ENCODE measurements around the gene IRX3. TPM values are rescaled to one million over a fixed set of nuclear protein-coding genes. Genes with fewer than 3 reads are reported as not detected.
A peak's percentile ranks its signal among the peaks of the same experiment; 100 is the strongest.

The IRX3 gene
- 1 to 10 TPM in 1 of 6 experiments, under 1 TPM in 5; 0.25 to 1.3 (median 0.61) TPM for total RNA-seq
- long read RNA-seq, result 0 reads

DNA sequence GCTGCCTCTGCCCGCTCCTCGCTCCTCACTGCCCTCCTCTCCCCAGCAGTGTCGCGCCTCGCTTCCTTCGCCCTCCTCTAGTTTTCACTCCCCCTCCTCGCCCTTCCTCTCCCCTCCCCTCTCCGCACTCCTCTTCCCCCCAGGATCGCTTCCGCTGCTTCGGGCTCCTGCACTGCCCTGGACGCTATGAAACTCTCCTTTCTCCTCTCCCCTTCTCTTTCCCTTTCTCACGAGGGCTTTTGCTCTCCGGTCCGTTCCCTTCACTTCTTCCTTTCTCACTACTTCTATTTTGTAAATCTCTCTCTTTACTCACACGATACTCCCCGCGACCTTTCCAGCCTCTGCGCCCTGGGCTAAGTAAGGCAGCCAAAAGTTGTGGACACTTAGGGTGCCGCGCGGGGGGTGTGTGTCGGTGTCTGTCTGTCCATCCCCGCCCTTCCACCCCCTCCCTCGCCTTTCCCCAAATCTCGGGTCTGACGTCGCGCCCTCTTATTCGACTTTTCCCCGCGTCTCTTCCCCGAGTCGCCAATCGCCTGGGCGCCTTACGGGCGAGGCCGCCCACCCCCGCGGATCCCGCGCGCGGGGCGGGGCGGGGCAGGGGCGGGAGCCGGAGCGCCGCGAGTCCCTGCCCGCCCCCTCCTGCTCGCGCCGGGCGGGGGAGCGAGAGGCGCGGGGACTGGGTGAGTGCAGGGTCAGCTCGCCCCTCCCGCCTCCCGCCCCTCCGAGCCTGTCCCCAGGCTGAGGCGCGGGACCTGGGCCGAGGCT is at the start of gene IRX3:
IRX3 (minus strand) TSS at position 422 of the 765 bp plus-strand sequence. CDS start 737 bp downstream, outside the sequence.
- WGBS (ENCODE audit: insufficient coverage, low coverage, low lambda C conversion rate, missing lambda C conversion rate), result under 1% methylated on average over 38 of the region's 67 CpGs
- peak; percentile 70 to 76 (median 75) for DNase-seq
- Histone ChIP-seq H3K4me1 (peaks cover 0 to 51% (median 7%) of the 10 kb centered on the region in 4 donors), H3K4me3 (peak within 1 kb of the TSS; percentile 37 to 53 (median 45)), H3K27me3 (peaks cover 5 to 36% of the 10 kb centered on the region in 2 donors), H3K27ac (peak within 1 kb of the TSS in 2 of 3 donors; percentile 13 to 37), H3K36me3 (no peaks in the 10 kb centered on the region), H3K9me3 (no peaks in the 10 kb centered on the region)
- peak; percentile 63 to 70 (median 68) for ATAC-seq
- no peak for TF ChIP-seq POLR2A (IDR thresholded peaks at IDR 0.05)
- TF ChIP-seq, protein P1, sequence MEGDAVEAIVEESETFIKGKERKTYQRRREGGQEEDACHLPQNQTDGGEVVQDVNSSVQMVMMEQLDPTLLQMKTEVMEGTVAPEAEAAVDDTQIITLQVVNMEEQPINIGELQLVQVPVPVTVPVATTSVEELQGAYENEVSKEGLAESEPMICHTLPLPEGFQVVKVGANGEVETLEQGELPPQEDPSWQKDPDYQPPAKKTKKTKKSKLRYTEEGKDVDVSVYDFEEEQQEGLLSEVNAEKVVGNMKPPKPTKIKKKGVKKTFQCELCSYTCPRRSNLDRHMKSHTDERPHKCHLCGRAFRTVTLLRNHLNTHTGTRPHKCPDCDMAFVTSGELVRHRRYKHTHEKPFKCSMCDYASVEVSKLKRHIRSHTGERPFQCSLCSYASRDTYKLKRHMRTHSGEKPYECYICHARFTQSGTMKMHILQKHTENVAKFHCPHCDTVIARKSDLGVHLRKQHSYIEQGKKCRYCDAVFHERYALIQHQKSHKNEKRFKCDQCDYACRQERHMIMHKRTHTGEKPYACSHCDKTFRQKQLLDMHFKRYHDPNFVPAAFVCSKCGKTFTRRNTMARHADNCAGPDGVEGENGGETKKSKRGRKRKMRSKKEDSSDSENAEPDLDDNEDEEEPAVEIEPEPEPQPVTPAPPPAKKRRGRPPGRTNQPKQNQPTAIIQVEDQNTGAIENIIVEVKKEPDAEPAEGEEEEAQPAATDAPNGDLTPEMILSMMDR (IDR thresholded peaks at IDR 0.05), result no peak
- intact Hi-C loops (cut with DNase I), result loop anchor here (10.0 kb wide), 2 partner anchors 648 to 658 kb away; partner anchors contain the start of gene IRX5 (in 1 of the 2)

DNA sequence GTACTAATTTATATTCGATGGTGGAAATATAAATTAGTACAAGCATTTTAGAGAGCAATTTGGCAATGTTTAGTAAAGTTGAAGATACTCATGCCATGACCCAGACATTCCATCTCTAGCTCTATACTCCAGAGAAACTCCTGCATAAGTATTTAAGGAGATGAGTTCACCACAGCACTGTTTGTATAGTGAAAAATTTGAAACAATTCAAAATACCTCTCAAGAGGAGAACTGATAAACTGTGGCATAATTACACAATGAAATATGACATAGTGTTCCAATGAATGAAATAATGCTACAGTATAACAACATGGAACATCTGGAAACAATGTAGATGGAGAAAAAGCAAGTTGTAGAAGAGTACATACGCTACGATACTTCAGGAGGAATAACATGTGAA is 48.6 kb upstream of the IRX3 start:
- ATAC-seq, result no peak
- no peak overlapping the region for H3K4me3 ChIP-seq
- H3K9me3 ChIP-seq, result no peaks in the 10 kb centered on the region
- no peaks in the 10 kb centered on the region for H3K27me3 ChIP-seq
- no peaks in the 10 kb centered on the region for H3K4me1 ChIP-seq
- no peak for DNase-seq
- no peak overlapping the region for H3K27ac ChIP-seq
- 80% methylated on average over 3 of the region's 3 CpGs for WGBS (ENCODE audit: insufficient coverage, low coverage, low lambda C conversion rate, missing lambda C conversion rate)
- H3K36me3 ChIP-seq, result no peaks in the 10 kb centered on the region
- TF ChIP-seq POLR2A (IDR thresholded peaks at IDR 0.05), result no peak
- TF ChIP-seq, protein P1 (IDR thresholded peaks at IDR 0.05), result no peak
- intact Hi-C loops (cut with DNase I), result no loop called here

DNA sequence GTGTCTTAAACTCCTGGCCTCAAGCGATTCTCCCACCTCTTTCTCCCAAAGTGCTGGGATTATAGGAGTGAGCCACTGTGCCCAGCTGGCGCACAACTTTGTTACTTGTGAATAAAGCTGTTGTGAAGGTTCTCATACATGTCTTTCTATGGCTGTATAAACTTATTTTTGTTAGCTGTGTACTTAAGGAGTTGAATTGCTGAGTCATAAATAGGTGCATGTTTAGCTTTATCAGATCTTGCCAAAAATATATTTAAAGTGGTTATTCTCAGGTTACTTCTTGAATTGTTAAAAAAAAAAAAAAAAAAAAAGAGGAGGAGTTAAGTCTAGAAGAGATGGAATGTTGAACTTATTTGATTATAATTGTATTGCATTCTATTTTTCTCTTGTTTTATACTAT is 47.6 kb upstream of the IRX3 start:
- H3K27me3 ChIP-seq, result no peaks in the 10 kb centered on the region
- no peaks in the 10 kb centered on the region for H3K4me1 ChIP-seq
- H3K4me3 ChIP-seq, result no peak overlapping the region
- H3K9me3 ChIP-seq, result no peaks in the 10 kb centered on the region
- DNase-seq, result no peak
- no peaks in the 10 kb centered on the region for H3K36me3 ChIP-seq
- intact Hi-C loops (cut with DNase I), result no loop called here
- no peak overlapping the region for H3K27ac ChIP-seq
- 100% methylated on average over 1 of the region's 2 CpGs for WGBS (ENCODE audit: insufficient coverage, low coverage, low lambda C conversion rate, missing lambda C conversion rate)
- TF ChIP-seq, protein P1 (IDR thresholded peaks at IDR 0.05), result no peak
- TF ChIP-seq POLR2A (IDR thresholded peaks at IDR 0.05), result no peak
- no peak for ATAC-seq

DNA sequence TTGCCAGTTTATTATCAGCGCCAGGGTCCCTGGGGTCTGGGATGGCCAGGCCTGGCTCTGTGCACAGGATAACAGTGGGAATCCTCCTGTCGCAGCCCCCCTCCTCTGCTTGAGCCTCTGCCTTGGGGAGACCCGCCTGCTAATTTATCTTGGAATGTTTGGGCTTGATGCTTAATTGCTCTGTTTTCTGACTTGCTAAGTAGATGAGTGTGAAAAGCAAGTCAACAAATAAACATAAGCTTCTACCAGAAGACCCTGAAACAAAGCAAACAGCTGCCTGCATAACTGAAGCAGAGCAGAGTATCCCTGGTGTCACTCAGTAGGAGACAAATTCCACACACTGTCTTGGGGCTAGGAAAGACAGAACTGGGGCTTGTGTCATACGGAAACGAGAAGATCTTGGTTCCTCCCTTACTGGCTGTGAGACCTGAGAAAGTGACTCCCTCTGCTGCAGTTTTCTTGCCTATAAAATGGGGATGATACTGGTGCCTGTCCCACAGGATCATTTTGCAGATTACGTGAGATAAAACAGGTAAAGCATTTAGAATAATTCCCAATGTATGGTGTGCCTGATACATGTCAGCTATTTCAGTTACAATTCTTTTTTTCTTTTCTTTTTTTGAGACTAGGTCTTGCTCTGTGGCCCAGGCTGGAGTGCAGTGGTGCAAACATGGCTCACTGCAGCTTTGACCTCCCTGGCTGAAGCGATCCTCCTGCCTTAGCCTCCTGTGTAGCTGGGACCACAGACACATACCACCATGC is 44.8 kb upstream of the IRX3 start:
- Histone ChIP-seq H3K36me3 (no peaks in the 10 kb centered on the region), H3K4me1 (no peaks in the 10 kb centered on the region), H3K27ac (no peak overlapping the region), H3K27me3 (no peaks in the 10 kb centered on the region), H3K4me3 (no peak overlapping the region), H3K9me3 (no peaks in the 10 kb centered on the region)
- DNase-seq (no peak), ATAC-seq (no peak)
- intact Hi-C loops (cut with DNase I), result no loop called here
- 35% methylated on average over 6 of the region's 7 CpGs for WGBS (ENCODE audit: insufficient coverage, low coverage, low lambda C conversion rate, missing lambda C conversion rate)
- no peak for TF ChIP-seq POLR2A (IDR thresholded peaks at IDR 0.05)
- TF ChIP-seq, protein P1 (IDR thresholded peaks at IDR 0.05), result no peak

Data from right lobe of liver (tissue), 6 donors.